A549 (cell line): ENCODE data around the gene MRPL9. TPM values are rescaled to one million over a fixed set of nuclear protein-coding genes. Genes with fewer than 3 reads are reported as not detected.

Experiments used
- ATAC-seq, 2 experiments: fragments of 200-7000 bp in 1 of 2; fragments of >200 bp in 1 of 2; cut with Nextera tagmentation in 1 of 2; cut with Tn5 transposase in 1 of 2; 3 replicates each; pipeline versions ENCODE4 v1.8.0 to v1.9.1; 2018 to 2020; ENCODE audit warnings: mild to moderate bottlenecking in 1 of 2, moderate library complexity in 1 of 2
- CTCF ChIA-PET: fragments of 300-600 bp; sonication (Branson Sonifier 250); formaldehyde crosslinking; extraction: SDS; loops from one replicate; lab custom pipeline; 2021; ENCODE audit warnings: antibody characterized with exemption, inconsistent platforms; lab: Yijun Ruan, JAX
- POLR2A ChIA-PET: fragments of 350-600 bp; formaldehyde crosslinking; extraction: SDS; loops from one replicate; lab custom pipeline; 2021; ENCODE audit warnings: antibody characterized with exemption, inconsistent platforms; lab: Yijun Ruan, JAX
- DNase-seq, 2 experiments: peaks; one replicate each; pipeline versions ENCODE4 v3.0.0 to v3.0.0-alpha.2; 2011 to 2016; ENCODE audit warnings: low read depth in 1 of 2, low spot score in 1 of 2
- FAIRE-seq: peaks from 2 replicates; lab custom pipeline; 2011; peaks lifted over from hg19 to GRCh38; lab: Jason Lieb, UNC
- H3K27ac ChIP-seq, 2 experiments: fragments of >200 bp; sonication (Bioruptor Twin); formaldehyde crosslinking; 3 replicates each; pipeline ENCODE4 v1.5.1; 2016 to 2017
- H3K4me1 ChIP-seq: fragments of >200 bp; sonication (Bioruptor Twin); formaldehyde crosslinking; 3 replicates; pipeline ENCODE4 v1.6.1; 2016
- H3K4me2 ChIP-seq: fragments of >200 bp; sonication (Bioruptor Twin); formaldehyde crosslinking; 3 replicates; pipeline ENCODE4 v1.6.1; 2016
- H3K4me3 ChIP-seq: fragments of >200 bp; sonication (Bioruptor Twin); formaldehyde crosslinking; 3 replicates; pipeline ENCODE4 v1.5.1; 2016
- H3K9me3 ChIP-seq: fragments of >200 bp; sonication (Bioruptor Twin); formaldehyde crosslinking; 3 replicates; pipeline ENCODE4 v1.6.1; 2016
- E2F6 ChIP-seq: IDR thresholded peaks from 2 replicates; pipeline ENCODE4 v1.6.1; 2012; ENCODE audit warnings: low read depth, borderline replicate concordance
- EHF ChIP-seq: fragments of 250-450 bp; sonication (Bioruptor Pico); IDR thresholded peaks from 2 replicates; pipeline ENCODE4 v1.5.0; 2020; ENCODE audit warnings: mild to moderate bottlenecking
- EP300 ChIP-seq, 2 experiments: fragments of >200 bp; sonication (Bioruptor Twin); formaldehyde crosslinking; IDR thresholded peaks; 2 replicates in 1 of 2; 3 replicates in 1 of 2; pipeline ENCODE4 v1.6.1; 2016 to 2017
- ESRRA ChIP-seq: fragments of 150-350 bp; IDR thresholded peaks from 2 replicates; pipeline ENCODE4 v1.6.1; 2014; ENCODE audit warnings: mild to moderate bottlenecking, low read length, borderline replicate concordance
- FOSL2 ChIP-seq, 2 experiments: fragments of 450-650 bp in 1 of 2; fragments of >200 bp in 1 of 2; sonication (Bioruptor Twin) in 1 of 2; formaldehyde crosslinking; IDR thresholded peaks; 2 replicates each; pipeline versions ENCODE4 v1.5.0 to v1.6.1; 2016 to 2020; ENCODE audit warnings: mild to moderate bottlenecking in 1 of 2, moderate library complexity in 1 of 2
- FOXS1 ChIP-seq: fragments of 250-450 bp; sonication (Bioruptor Pico); IDR thresholded peaks from 2 replicates; pipeline ENCODE4 v1.5.0; 2020; ENCODE audit warnings: mild to moderate bottlenecking, moderate library complexity
- GATA3 ChIP-seq: IDR thresholded peaks from 2 replicates; pipeline ENCODE4 v1.6.1; 2012; ENCODE audit warnings: borderline replicate concordance
- HDAC2 ChIP-seq: fragments of 200-600 bp; sonication (generic); IDR thresholded peaks from 2 replicates; pipeline ENCODE4 v1.6.1; 2016
- HES2 ChIP-seq: fragments of >200 bp; sonication (Bioruptor Twin); formaldehyde crosslinking; IDR thresholded peaks from 2 replicates; pipeline ENCODE4 v1.6.1; 2016
- HEYL ChIP-seq: fragments of 250-450 bp; sonication (Bioruptor Pico); IDR thresholded peaks from 2 replicates; pipeline ENCODE4 v1.8.0; 2021; ENCODE audit warnings: mild to moderate bottlenecking, moderate library complexity
- HOXB13 ChIP-seq: fragments of 250-450 bp; sonication (Bioruptor Pico); IDR thresholded peaks from 2 replicates; pipeline ENCODE4 v1.5.0; 2020; ENCODE audit warnings: low read depth, mild to moderate bottlenecking, moderate library complexity
- HOXB5 ChIP-seq: fragments of 250-450 bp; sonication (Bioruptor Pico); IDR thresholded peaks from 2 replicates; pipeline ENCODE4 v1.5.0; 2020; ENCODE audit warnings: mild to moderate bottlenecking, moderate library complexity
- KDM5A ChIP-seq: fragments of 200-600 bp; sonication (generic); IDR thresholded peaks from 2 replicates; pipeline ENCODE4 v1.6.1; 2016; ENCODE audit warnings: antibody characterized with exemption, mild to moderate bottlenecking
- MAFK ChIP-seq: fragments of 450-650 bp; IDR thresholded peaks from 2 replicates; pipeline ENCODE4 v1.6.1; 2014; ENCODE audit not compliant: partially characterized antibody
- MAZ ChIP-seq: fragments of 150-350 bp; IDR thresholded peaks from 2 replicates; pipeline ENCODE4 v1.6.1; 2014; ENCODE audit warnings: antibody characterized with exemption, low read depth, low read length, borderline replicate concordance
- NFE2L2 ChIP-seq: fragments of 150-350 bp; conservative IDR thresholded peaks from 2 replicates; pipeline ENCODE4 v1.6.1; 2014; ENCODE audit warnings: low read length
- NPAS2 ChIP-seq: fragments of 250-450 bp; sonication (Bioruptor Pico); IDR thresholded peaks from 2 replicates; pipeline ENCODE4 v1.8.0; 2022; ENCODE audit warnings: mild to moderate bottlenecking, moderate library complexity, borderline replicate concordance
- POLR2AphosphoS2 ChIP-seq: conservative IDR thresholded peaks from 2 replicates; pipeline ENCODE4 v1.6.1; 2012; ENCODE audit warnings: low read length, improper control_type of control experiment, inconsistent platforms
- RARB ChIP-seq: fragments of 250-450 bp; sonication (Bioruptor Pico); IDR thresholded peaks from 2 replicates; pipeline ENCODE4 v1.8.0; 2021; ENCODE audit warnings: mild to moderate bottlenecking, moderate library complexity
- RCOR1 ChIP-seq: fragments of 150-350 bp; IDR thresholded peaks from 2 replicates; pipeline ENCODE4 v1.6.1; 2014; ENCODE audit warnings: antibody characterized with exemption, low read length, low read depth
- REST ChIP-seq: fragments of 200-600 bp; sonication (generic); IDR thresholded peaks from 2 replicates; pipeline ENCODE4 v1.6.1; 2016; ENCODE audit warnings: antibody characterized with exemption, mild to moderate bottlenecking, moderate library complexity
- RFX5 ChIP-seq: fragments of 450-650 bp; IDR thresholded peaks from 2 replicates; pipeline ENCODE4 v1.7.1; 2014; ENCODE audit warnings: antibody characterized with exemption, mild to moderate bottlenecking, moderate library complexity
- RNF2 ChIP-seq: fragments of 200-600 bp; sonication (generic); IDR thresholded peaks from 2 replicates; pipeline ENCODE4 v1.6.1; 2016; ENCODE audit warnings: low read depth, mild to moderate bottlenecking, antibody characterized with exemption, moderate library complexity, borderline replicate concordance
- SMC3 ChIP-seq: fragments of >200 bp; sonication (Bioruptor Twin); formaldehyde crosslinking; IDR thresholded peaks from 3 replicates; pipeline ENCODE4 v1.6.1; 2018; ENCODE audit warnings: inconsistent platforms
- SREBF2 ChIP-seq: fragments of 450-650 bp; IDR thresholded peaks from 2 replicates; pipeline ENCODE4 v1.6.1; 2014; ENCODE audit warnings: mild to moderate bottlenecking, moderate library complexity
- TFCP2L1 ChIP-seq: fragments of 250-450 bp; sonication (Bioruptor Pico); IDR thresholded peaks from 2 replicates; pipeline ENCODE4 v1.5.0; 2021; ENCODE audit warnings: mild to moderate bottlenecking
- TP53 ChIP-seq: fragments of 250-450 bp; sonication (Bioruptor Pico); IDR thresholded peaks from 2 replicates; pipeline ENCODE4 v1.5.0; 2021; ENCODE audit warnings: mild to moderate bottlenecking, moderate library complexity
- ZC3H11A ChIP-seq: fragments of 450-650 bp; IDR thresholded peaks from 2 replicates; pipeline ENCODE4 v1.6.1; 2014; ENCODE audit warnings: antibody characterized with exemption, mild to moderate bottlenecking
- ZSCAN20 ChIP-seq: fragments of 250-450 bp; sonication (Bioruptor Pico); IDR thresholded peaks from 2 replicates; pipeline ENCODE4 v1.8.0; 2022; ENCODE audit warnings: mild to moderate bottlenecking, moderate library complexity
- WGBS: methylation state at CpG from one replicate; pipeline ENCODE4 v1.1.6; 2017; ENCODE audit errors: missing lambda C conversion rate; 5-methylcytosine and 5-hydroxymethylcytosine counted together
- polyA plus RNA-seq, 4 experiments: library from polyadenylated mRNA; depleted of rRNA in 3 of 4; stranded (reverse); fragments of >200 nt; fragmentation: RNase III in 1 of 4; extraction: RNeasy Plus Mini Kit Qiagen cat#74134 plus additional on column Dnase treatment in 1 of 4; gene quantifications; 2 replicates in 3 of 4; 3 replicates in 1 of 4; pipeline ENCODE4 v1.2.3, GENCODE V29; 2011 to 2017
- TF ChIP-seq, protein P1 (sequence below): fragments of >200 bp; sonication (Bioruptor Twin); formaldehyde crosslinking; IDR thresholded peaks from 3 replicates; pipeline ENCODE4 v1.5.1; 2016
- TF ChIP-seq, protein P2 (sequence below): fragments of 250-450 bp; sonication (Bioruptor Pico); IDR thresholded peaks from 2 replicates; pipeline ENCODE4 v1.5.0; 2020; ENCODE audit warnings: low read depth, mild to moderate bottlenecking, moderate library complexity

MRPL9 gene
- polyA plus RNA-seq, 2 of the 4 experiments (the other 2 are of a cell fraction) = 88.6 to 120 TPM

GRCh38 chr1:151790071-151790939 lies 27.0 kb upstream of the MRPL9 start, which contains the start of gene TDRKH:
Gene TDRKH, minus strand, starts transcription at chr1:151790500. Its CDS starts 7,478 bp downstream, at chr1:151783022.
- 2% methylated on average over 34 of the region's 58 CpGs for WGBS
- ChIA-PET CTCF (interaction anchor here (0.6 to 2.1 kb wide), 6 partner anchors 11 to 362 kb away, joined by 3 to 6 read pairs (median 4); partner anchors contain the start of gene MRPL9), POLR2A (interaction anchor here (1.0 kb wide), 1 partner anchor 12 kb away, joined by 3 read pairs; no protein-coding TSS in a partner anchor)
- FAIRE-seq = peak; percentile 91
- DNase-seq = peak; percentile 99 to 100
- peak; percentile 99 for ATAC-seq
- Histone ChIP-seq H3K4me3 (peak within 1 kb of the TSS; percentile 90), H3K4me1 (0 out of 3 replicates have a peak, but pooled peaks cover 4% of the 10 kb centered on the region), H3K27ac (peak within 1 kb of the TSS; percentile 67 to 84), H3K4me2 (peak within 1 kb of the TSS; percentile 95), H3K9me3 (no peaks in the 10 kb centered on the region)
- TF ChIP-seq MAFK (no peak), TP53 (CRISPR knock-in tag) (peak; percentile 22; the same call in 1 of the 2 replicates), SREBF2 (no peak), TFCP2L1 (CRISPR knock-in tag) (no peak), REST (no peak), GATA3 (no peak), E2F6 (peak; percentile 97), ZC3H11A (no peak), ESRRA (no peak), FOSL2 (IDR thresholded peaks at IDR 0.05) (no peak), FOSL2 (CRISPR knock-in tag; IDR thresholded peaks at IDR 0.05) (no peak), NFE2L2 (no peak), HEYL (CRISPR knock-in tag) (peak; percentile 85; the same call in 1 of the 2 replicates), KDM5A (no peak), HOXB13 (CRISPR knock-in tag) (peak; percentile 90; the same call in 1 of the 2 replicates), POLR2AphosphoS2 (no peak), RNF2 (no peak), EP300 (IDR thresholded peaks at IDR 0.05) (no peak), MAZ (no peak), ZSCAN20 (CRISPR knock-in tag) (peak; percentile 87; the same call in 1 of the 2 replicates), HOXB5 (CRISPR knock-in tag) (peak; percentile 82), SMC3 (0 out of 3 replicates have a peak, but pooled peaks have one; percentile 25), RCOR1 (no peak), FOXS1 (CRISPR knock-in tag) (peak; percentile 92), EHF (CRISPR knock-in tag) (no peak), HDAC2 (no peak), HES2 (no peak), RFX5 (no peak; the same call in none of the 2 replicates), RARB (CRISPR knock-in tag) (no peak), NPAS2 (peak; percentile 73)
- TF ChIP-seq, protein P1, sequence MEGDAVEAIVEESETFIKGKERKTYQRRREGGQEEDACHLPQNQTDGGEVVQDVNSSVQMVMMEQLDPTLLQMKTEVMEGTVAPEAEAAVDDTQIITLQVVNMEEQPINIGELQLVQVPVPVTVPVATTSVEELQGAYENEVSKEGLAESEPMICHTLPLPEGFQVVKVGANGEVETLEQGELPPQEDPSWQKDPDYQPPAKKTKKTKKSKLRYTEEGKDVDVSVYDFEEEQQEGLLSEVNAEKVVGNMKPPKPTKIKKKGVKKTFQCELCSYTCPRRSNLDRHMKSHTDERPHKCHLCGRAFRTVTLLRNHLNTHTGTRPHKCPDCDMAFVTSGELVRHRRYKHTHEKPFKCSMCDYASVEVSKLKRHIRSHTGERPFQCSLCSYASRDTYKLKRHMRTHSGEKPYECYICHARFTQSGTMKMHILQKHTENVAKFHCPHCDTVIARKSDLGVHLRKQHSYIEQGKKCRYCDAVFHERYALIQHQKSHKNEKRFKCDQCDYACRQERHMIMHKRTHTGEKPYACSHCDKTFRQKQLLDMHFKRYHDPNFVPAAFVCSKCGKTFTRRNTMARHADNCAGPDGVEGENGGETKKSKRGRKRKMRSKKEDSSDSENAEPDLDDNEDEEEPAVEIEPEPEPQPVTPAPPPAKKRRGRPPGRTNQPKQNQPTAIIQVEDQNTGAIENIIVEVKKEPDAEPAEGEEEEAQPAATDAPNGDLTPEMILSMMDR = peak; percentile 11; the same call in 1 of the 3 replicates
- TF ChIP-seq, protein P2, sequence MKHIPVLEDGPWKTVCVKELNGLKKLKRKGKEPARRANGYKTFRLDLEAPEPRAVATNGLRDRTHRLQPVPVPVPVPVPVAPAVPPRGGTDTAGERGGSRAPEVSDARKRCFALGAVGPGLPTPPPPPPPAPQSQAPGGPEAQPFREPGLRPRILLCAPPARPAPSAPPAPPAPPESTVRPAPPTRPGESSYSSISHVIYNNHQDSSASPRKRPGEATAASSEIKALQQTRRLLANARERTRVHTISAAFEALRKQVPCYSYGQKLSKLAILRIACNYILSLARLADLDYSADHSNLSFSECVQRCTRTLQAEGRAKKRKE (CRISPR knock-in tag) = peak; percentile 90; the same call in 1 of the 2 replicates
